IMR-90 (cell line): Measurements from ENCODE around the gene TBC1D17. TPM values are rescaled to one million over a fixed set of nuclear protein-coding genes. Genes with fewer than 3 reads are reported as not detected.

ENCODE experiments used
- ATAC-seq: fragments of 200-7000 bp; cut with Tn5 transposase; 2 replicates; pipeline ENCODE4 v1.9.1; 2020; ENCODE audit warnings: low read depth, mild to moderate bottlenecking, moderate library complexity
- BruUV-seq: library from RNA; stranded (reverse); fragments of 400-500 nt; replicated peaks from 2 replicates; lab custom pipeline; 2021; lab: Mats Ljungman, UMichigan
- CTCF ChIA-PET: fragments of 300-600 bp; formaldehyde crosslinking; extraction: SDS; loops from one replicate; lab custom pipeline; 2021; ENCODE audit warnings: antibody characterized with exemption; lab: Yijun Ruan, JAX
- POLR2A ChIA-PET: fragments of 300-600 bp; sonication (Branson Sonifier 250); formaldehyde crosslinking; loops from one replicate; lab custom pipeline; 2022; ENCODE audit warnings: antibody characterized with exemption; ENCODE audit not compliant: unreplicated experiment; lab: Charles Lee
- DNase-seq: peaks from one replicate; pipeline ENCODE4 v3.0.0; 2013
- H2AFZ ChIP-seq: replicated peaks from 2 replicates; pipeline ENCODE3; 2013; ENCODE audit warnings: low read length, mild to moderate bottlenecking; ENCODE audit not compliant: poor library complexity
- H2AK5ac ChIP-seq: 2 replicates; pipeline ENCODE4 v1.6.1; 2013; ENCODE audit warnings: low read depth, low read length, inconsistent platforms
- H2AK9ac ChIP-seq: replicated peaks from 2 replicates; pipeline ENCODE3; 2013; ENCODE audit warnings: mild to moderate bottlenecking, low read depth, low read length, moderate library complexity; ENCODE audit not compliant: poor library complexity
- H2BK120ac ChIP-seq: 2 replicates; pipeline ENCODE4 v1.6.1; 2013; ENCODE audit warnings: low read depth, low read length, inconsistent platforms
- H2BK15ac ChIP-seq: 3 replicates; pipeline ENCODE4 v1.6.1; 2013; ENCODE audit warnings: low read depth, low read length, inconsistent platforms
- H2BK20ac ChIP-seq: 2 replicates; pipeline ENCODE4 v1.6.1; 2013; ENCODE audit warnings: low read depth, mild to moderate bottlenecking, inconsistent platforms, low read length, moderate library complexity
- H2BK5ac ChIP-seq: 2 replicates; pipeline ENCODE4 v1.6.1; 2013; ENCODE audit warnings: mild to moderate bottlenecking, low read depth, low read length, inconsistent platforms; ENCODE audit not compliant: poor library complexity, severe bottlenecking
- H3K14ac ChIP-seq: replicated peaks from 2 replicates; pipeline ENCODE4 v1.6.1; 2013; ENCODE audit warnings: low read depth, low read length, inconsistent platforms
- H3K18ac ChIP-seq: 2 replicates; pipeline ENCODE4 v1.6.1; 2013; ENCODE audit warnings: low read depth, low read length, control low read depth
- H3K23ac ChIP-seq: 2 replicates; pipeline ENCODE4 v1.6.1; 2013; ENCODE audit warnings: low read depth, low read length, inconsistent platforms
- H3K27ac ChIP-seq: 2 replicates; pipeline ENCODE4 v1.5.1; 2013; ENCODE audit warnings: mild to moderate bottlenecking, control low read depth, low read length; ENCODE audit not compliant: insufficient read depth
- H3K27me3 ChIP-seq: 2 replicates; pipeline ENCODE4 v1.6.1; 2013; ENCODE audit warnings: low read length; ENCODE audit not compliant: control insufficient read depth, insufficient read depth
- H3K36me3 ChIP-seq: 2 replicates; pipeline ENCODE4 v1.6.1; 2013; ENCODE audit warnings: low read length, mixed read lengths; ENCODE audit not compliant: control insufficient read depth, insufficient read depth
- H3K4ac ChIP-seq: 2 replicates; pipeline ENCODE4 v1.6.1; 2013; ENCODE audit warnings: low read depth, low read length, inconsistent platforms
- H3K4me1 ChIP-seq: 2 replicates; pipeline ENCODE4 v1.6.1; 2013; ENCODE audit warnings: low read length, mixed read lengths; ENCODE audit not compliant: control insufficient read depth, insufficient read depth
- H3K4me2 ChIP-seq: 2 replicates; pipeline ENCODE4 v1.6.1; 2013; ENCODE audit warnings: low read depth, mild to moderate bottlenecking, control low read depth, low read length, moderate library complexity
- H3K4me3 ChIP-seq: 2 replicates; pipeline ENCODE4 v1.5.1; 2013; ENCODE audit warnings: low read depth, mild to moderate bottlenecking, control low read depth, low read length, moderate library complexity; ENCODE audit not compliant: insufficient read depth
- H3K56ac ChIP-seq: 2 replicates; pipeline ENCODE4 v1.6.1; 2013; ENCODE audit warnings: low read length, inconsistent platforms; ENCODE audit not compliant: insufficient read depth; ENCODE audit errors: extremely low read depth
- H3K79me1 ChIP-seq, 2 experiments: 2 replicates each; pipeline ENCODE4 v1.6.1; 2013; ENCODE audit warnings: low read length in 2 of 2, inconsistent platforms in 1 of 2, low read depth in 1 of 2
- H3K9ac ChIP-seq: 2 replicates; pipeline ENCODE4 v1.6.1; 2013; ENCODE audit warnings: low read depth, low read length, control low read depth
- H3K9me1 ChIP-seq: 2 replicates; pipeline ENCODE4 v1.6.1; 2013; ENCODE audit warnings: low read length, inconsistent platforms; ENCODE audit not compliant: insufficient read depth
- H3K9me3 ChIP-seq: 2 replicates; pipeline ENCODE4 v1.6.1; 2013; ENCODE audit warnings: low read length; ENCODE audit not compliant: control insufficient read depth, insufficient read depth
- H4K20me1 ChIP-seq: 2 replicates; pipeline ENCODE4 v1.6.1; 2013; ENCODE audit warnings: low read length, inconsistent platforms; ENCODE audit not compliant: insufficient read depth
- H4K5ac ChIP-seq: 2 replicates; pipeline ENCODE4 v1.6.1; 2013; ENCODE audit warnings: mild to moderate bottlenecking, low read depth, low read length, control low read depth
- H4K8ac ChIP-seq, 2 experiments: 2 replicates each; pipeline ENCODE4 v1.6.1; 2013; ENCODE audit warnings: low read depth in 2 of 2, low read length in 2 of 2, control low read depth in 1 of 2, inconsistent platforms in 1 of 2
- H4K91ac ChIP-seq: 2 replicates; pipeline ENCODE4 v1.6.1; 2013; ENCODE audit warnings: low read depth, low read length, inconsistent platforms; ENCODE audit not compliant: insufficient read depth
- whole genome bisulfite sequencing, 2 experiments: methylation state at CpG; one replicate each; pipeline versions ENCODE4 v1.1.5 to v1.1.7; 2013; ENCODE audit warnings: missing lambda C conversion rate in 2 of 2; ENCODE audit not compliant: insufficient read length in 1 of 2; ENCODE audit errors: extremely low coverage in 2 of 2; 5-methylcytosine and 5-hydroxymethylcytosine counted together
- dilution Hi-C: fragments of 300-500 bp; cut with HindIII; formaldehyde crosslinking; loops from one replicate; pipeline ENCODE4 v1.14.3; 2018; ENCODE audit warnings: low sequenced_read_pairs; ENCODE audit not compliant: unreplicated experiment
- in situ Hi-C: fragments of 300-500 bp; cut with MboI; formaldehyde crosslinking; loops from 3 replicates; pipeline ENCODE4 v1.14.3; 2019; ENCODE audit warnings: low sequenced_read_pairs, inconsistent platforms, mixed read lengths
- intact Hi-C: fragments of 100-400 bp; cut with micrococcal nuclease; formaldehyde crosslinking; loops from 2 replicates; pipeline ENCODE4 v1.10.0; 2022
- polyA plus RNA-seq, 3 experiments: library from polyadenylated mRNA; depleted of rRNA; stranded (reverse); fragments of >200 nt; gene quantifications; 2 replicates each; pipeline ENCODE4 v1.2.3, GENCODE V29; 2012; ENCODE audit warnings: low replicate concordance in 1 of 3
- total RNA-seq: library from RNA; depleted of rRNA; stranded (reverse); fragments of >200 nt; gene quantifications from 2 replicates; pipeline ENCODE4 v1.2.3, GENCODE V29; 2012
- TF ChIP-seq, protein P1 (sequence below): fragments of 150-350 bp; IDR thresholded peaks from 2 replicates; pipeline ENCODE4 v1.6.1; 2017; ENCODE audit warnings: mild to moderate bottlenecking, antibody characterized with exemption, low read length, low read depth

Gene TBC1D17
- total and polyA plus RNA-seq, 2 of the 4 experiments (the other 2 are of a cell fraction), result 1.1 to 27.8 TPM

DNA sequence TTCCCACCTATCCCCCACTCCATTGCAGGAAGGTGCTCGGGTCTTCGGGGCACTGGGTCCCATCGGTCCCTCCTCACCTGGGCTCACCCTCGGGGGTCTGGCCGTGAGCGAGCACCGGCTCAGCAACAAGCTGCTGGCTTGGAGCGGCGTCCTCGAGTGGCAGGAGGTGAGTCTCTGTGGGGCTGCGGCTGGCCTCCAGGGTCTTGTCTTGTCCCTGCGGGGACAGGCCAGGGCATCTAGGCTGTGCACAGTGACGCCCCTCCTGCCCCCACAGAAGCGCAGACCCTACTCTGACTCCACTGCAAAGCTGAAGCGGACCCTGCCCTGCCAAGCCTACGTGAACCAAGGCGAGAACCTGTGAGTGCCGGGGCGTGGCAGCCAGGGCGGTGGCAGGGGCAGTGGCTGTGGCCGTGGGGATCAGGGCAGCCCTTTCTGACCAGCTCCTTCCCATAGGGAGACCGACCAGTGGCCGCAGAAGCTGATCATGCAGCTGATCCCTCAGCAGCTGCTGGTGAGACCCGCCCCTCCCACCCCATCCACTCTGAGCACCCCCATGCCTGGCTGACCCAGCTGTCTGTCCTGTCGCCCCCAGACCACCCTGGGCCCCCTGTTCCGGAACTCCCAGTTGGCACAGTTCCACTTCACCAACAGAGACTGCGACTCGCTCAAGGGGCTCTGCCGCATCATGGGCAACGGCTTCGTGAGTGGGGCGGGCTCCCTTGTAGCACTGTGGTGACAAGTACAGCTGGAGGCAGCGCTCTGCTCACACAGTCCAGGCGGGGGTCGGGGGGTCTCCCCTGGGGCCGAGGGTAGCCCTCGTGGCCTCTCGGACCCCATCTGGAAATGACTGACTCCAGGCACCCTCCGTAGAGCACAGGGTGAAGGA, 22.9 kb upstream of the TBC1D17 start:
- peaks cover 10 to 73% of the 10 kb centered on the region in 2 experiments for H3K79me1 ChIP-seq
- no peak overlapping the region for H3K9ac ChIP-seq
- H3K27ac ChIP-seq, result no peak overlapping the region
- H4K8ac ChIP-seq, result no peak overlapping the region
- 95% methylated on average over 24 of the region's 39 CpGs; no CpG with 5 or more reads in 1 of the 2 experiments for WGBS, 2 experiments
- peaks cover 10% of the 10 kb centered on the region for H3K9me1 ChIP-seq
- H2BK15ac ChIP-seq, result no peak overlapping the region
- H4K5ac ChIP-seq, result no peak overlapping the region
- no peak overlapping the region for H3K4me2 ChIP-seq
- ATAC-seq (no peak), DNase-seq (no peak)
- dilution Hi-C loops (no loop called here), in situ Hi-C loops (loop anchor here (10.0 kb wide), 1 partner anchor 170 kb away; the partner anchor contains the start of gene ADM5), intact Hi-C loops (no loop called here)
- no peaks in the 10 kb centered on the region for H3K9me3 ChIP-seq
- CTCF ChIA-PET, result no interaction called here
- H2BK20ac ChIP-seq, result no peak overlapping the region
- no peak overlapping the region for H3K56ac ChIP-seq
- H2AFZ ChIP-seq, result no peak overlapping the region
- TF ChIP-seq, protein P1, sequence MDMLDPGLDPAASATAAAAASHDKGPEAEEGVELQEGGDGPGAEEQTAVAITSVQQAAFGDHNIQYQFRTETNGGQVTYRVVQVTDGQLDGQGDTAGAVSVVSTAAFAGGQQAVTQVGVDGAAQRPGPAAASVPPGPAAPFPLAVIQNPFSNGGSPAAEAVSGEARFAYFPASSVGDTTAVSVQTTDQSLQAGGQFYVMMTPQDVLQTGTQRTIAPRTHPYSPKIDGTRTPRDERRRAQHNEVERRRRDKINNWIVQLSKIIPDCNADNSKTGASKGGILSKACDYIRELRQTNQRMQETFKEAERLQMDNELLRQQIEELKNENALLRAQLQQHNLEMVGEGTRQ, result no peak
- H2AK9ac ChIP-seq, result no peak overlapping the region
- H3K4me1 ChIP-seq, result peaks cover 19% of the 10 kb centered on the region
- no peak overlapping the region for H3K23ac ChIP-seq
- no peak overlapping the region for H2BK120ac ChIP-seq
- H3K4me3 ChIP-seq, result no peak overlapping the region
- peaks cover 52% of the 10 kb centered on the region for H3K36me3 ChIP-seq
- H4K20me1 ChIP-seq, result peaks cover 72% of the 10 kb centered on the region
- POLR2A ChIA-PET, result interaction anchor here (0.5 kb wide), 1 partner anchor 36 kb away, joined by 5 read pairs; no protein-coding TSS in a partner anchor
- BruUV-seq, result no TSS peak
- no peak overlapping the region for H2AK5ac ChIP-seq
- no peak overlapping the region for H3K4ac ChIP-seq
- no peak overlapping the region for H3K18ac ChIP-seq
- H3K14ac ChIP-seq, result no peak overlapping the region
- no peaks in the 10 kb centered on the region for H3K27me3 ChIP-seq
- H2BK5ac ChIP-seq, result no peak overlapping the region
- no peak overlapping the region for H4K91ac ChIP-seq
